ENCODE results near the gene GHR. TPM values are rescaled to one million over a fixed set of nuclear protein-coding genes. Genes with fewer than 3 reads are reported as not detected.

The GHR gene
- polyA plus RNA-seq, 3 donors: 17.9 to 24.0 (median 23.9) TPM

GRCh38 chr5:42461507-42461906 is 38.3 kb downstream of the GHR start:
- no peak for DNase-seq (ENCODE audit: low read depth in 3 of 3, low spot score in 2 of 3)

GRCh38 chr5:42462083-42462482 is 38.8 kb downstream of the GHR start:
- DNase-seq (ENCODE audit: low read depth in 3 of 3, low spot score in 2 of 3): no peak

DNA sequence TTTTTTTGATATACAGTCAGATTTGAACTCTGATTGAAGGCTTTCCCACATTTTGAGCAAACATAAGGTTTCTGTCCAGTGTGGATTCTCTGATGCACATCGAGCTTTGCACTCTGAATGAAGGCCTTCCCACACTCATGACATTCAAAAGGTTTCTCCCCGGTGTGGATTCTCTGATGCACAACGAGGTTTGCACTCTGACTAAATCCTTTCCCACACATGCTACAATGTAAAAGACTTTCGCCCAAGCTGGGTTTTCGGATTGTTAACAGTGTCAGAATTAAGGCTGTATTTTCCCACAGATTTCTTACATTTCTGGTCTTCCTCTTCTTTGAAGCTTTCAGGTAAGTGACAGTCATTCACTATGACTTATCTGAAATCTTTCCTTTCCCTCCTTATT is 44.3 kb downstream of the GHR start:
- DNase-seq (ENCODE audit: low read depth in 3 of 3, low spot score in 2 of 3): no peak

DNA sequence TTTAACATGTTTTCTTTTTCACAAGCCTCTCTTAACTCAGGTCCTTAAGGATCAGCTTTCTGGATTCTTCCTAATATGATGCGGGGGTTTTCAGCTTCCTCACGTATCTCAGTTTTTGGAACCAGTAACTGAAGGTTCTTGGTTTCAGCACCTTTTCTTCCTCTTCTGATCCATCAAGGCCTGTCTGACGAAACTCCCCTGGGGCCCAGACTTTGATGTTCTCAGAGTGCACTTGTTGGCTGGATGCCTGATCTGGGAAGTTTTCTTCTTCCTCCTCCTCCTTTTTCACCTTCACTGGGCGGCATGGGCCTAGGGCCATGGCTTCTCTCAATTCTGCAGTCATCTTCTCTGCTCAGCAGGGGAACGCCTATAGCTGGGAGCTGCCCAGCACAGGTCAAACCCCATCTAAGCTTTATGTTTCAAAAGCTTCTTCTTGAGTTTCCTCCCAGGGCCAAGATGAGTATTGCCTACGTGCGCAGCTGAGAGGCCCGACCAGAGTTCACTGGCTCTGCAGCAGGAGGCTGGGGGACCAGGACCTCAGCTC is 44.8 kb downstream of the GHR start:
- DNase-seq (ENCODE audit: low read depth in 3 of 3, low spot score in 2 of 3): no peak

GRCh38 chr5:42483472-42484154 is 60.4 kb downstream of the GHR start:
- DNase-seq (ENCODE audit: low read depth in 3 of 3, low spot score in 2 of 3): no peak

- no peak for DNase-seq (ENCODE audit: low read depth in 3 of 3, low spot score in 2 of 3)
Observed at GRCh38 chr5:42487077-42487476, 63.8 kb downstream of the GHR start.

GRCh38 chr5:42487821-42488220 is 64.6 kb downstream of the GHR start:
- no peak for DNase-seq (ENCODE audit: low read depth in 3 of 3, low spot score in 2 of 3)

- DNase-seq (ENCODE audit: low read depth in 3 of 3, low spot score in 2 of 3): no peak
Observed at GRCh38 chr5:42490831-42491230, 67.6 kb downstream of the GHR start.

DNA sequence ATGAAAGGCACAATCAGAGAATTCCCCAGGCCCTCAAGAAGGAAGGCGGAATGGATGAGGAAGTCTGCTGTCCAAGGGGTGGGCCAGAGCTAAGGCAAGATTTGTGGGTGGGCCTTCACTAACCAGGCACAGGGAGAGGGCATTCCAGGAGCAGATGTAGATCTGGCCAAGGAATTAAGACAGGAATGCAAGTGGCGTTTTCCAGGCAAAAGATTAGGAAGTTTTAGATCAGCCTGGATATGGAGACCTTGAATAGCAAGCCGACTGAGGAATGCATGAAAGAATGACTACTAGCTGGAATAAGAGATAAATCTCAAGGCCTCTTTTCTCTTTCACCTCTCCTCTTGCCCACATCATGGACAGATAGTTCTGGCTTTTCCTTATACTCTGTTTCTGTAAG is 68.5 kb downstream of the GHR start:
- no peak for DNase-seq (ENCODE audit: low read depth in 3 of 3, low spot score in 2 of 3)

GRCh38 chr5:42492974-42493373 is 69.7 kb downstream of the GHR start:
- DNase-seq (ENCODE audit: low read depth in 3 of 3, low spot score in 2 of 3): no peak

GRCh38 chr5:42494414-42494813 is 71.2 kb downstream of the GHR start:
- DNase-seq (ENCODE audit: low read depth in 3 of 3, low spot score in 2 of 3): no peak

GRCh38 chr5:42495914-42496313 is 72.7 kb downstream of the GHR start:
- no peak for DNase-seq (ENCODE audit: low read depth in 3 of 3, low spot score in 2 of 3)

GRCh38 chr5:42496397-42497156 is 73.3 kb downstream of the GHR start:
- DNase-seq (ENCODE audit: low read depth in 3 of 3, low spot score in 2 of 3): no peak

DNA sequence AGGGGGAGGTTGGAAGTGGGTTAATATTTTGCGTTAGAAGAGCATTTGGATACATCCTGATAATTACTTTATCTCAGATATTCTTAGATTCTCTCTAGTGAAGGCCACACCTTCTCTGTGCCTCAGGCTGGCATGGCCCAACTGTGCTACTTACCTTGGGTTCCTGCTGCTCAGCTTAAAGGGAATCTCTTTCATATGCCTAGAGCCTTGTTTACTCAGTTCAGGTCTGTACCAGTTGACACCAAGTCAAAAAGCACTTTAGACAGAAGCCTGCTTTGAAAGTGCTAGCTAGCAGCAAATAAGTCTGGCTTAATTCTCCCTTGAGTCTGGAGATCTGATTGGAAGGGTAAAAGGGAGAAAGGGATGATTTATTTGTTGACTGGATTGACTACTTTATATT is 74.8 kb downstream of the GHR start:
- DNase-seq (ENCODE audit: low read depth in 3 of 3, low spot score in 2 of 3): no peak

DNA sequence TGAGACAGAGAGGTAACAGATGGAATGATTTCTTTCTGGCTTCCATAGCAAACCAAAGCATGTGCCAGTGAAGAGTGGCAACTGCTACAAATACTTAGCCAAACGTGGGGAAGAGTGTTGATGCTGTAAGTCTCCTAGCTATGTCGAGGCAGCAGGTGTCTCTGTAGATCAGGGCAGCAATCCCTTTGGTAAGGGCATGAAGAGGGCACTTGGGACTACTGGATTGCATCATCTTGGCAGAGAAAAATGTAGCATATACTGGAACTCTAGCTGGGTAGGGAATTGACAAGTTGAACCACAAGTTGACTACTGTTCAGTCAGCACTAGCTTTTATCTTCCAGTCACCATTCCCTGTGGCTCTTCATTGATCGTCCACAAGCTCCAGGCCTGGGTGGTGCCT is 75.8 kb downstream of the GHR start:
- no peak for DNase-seq (ENCODE audit: low read depth in 3 of 3, low spot score in 2 of 3)

GRCh38 chr5:42500003-42500599 is 76.9 kb downstream of the GHR start:
- no peak for DNase-seq (ENCODE audit: low read depth in 3 of 3, low spot score in 2 of 3)

DNA sequence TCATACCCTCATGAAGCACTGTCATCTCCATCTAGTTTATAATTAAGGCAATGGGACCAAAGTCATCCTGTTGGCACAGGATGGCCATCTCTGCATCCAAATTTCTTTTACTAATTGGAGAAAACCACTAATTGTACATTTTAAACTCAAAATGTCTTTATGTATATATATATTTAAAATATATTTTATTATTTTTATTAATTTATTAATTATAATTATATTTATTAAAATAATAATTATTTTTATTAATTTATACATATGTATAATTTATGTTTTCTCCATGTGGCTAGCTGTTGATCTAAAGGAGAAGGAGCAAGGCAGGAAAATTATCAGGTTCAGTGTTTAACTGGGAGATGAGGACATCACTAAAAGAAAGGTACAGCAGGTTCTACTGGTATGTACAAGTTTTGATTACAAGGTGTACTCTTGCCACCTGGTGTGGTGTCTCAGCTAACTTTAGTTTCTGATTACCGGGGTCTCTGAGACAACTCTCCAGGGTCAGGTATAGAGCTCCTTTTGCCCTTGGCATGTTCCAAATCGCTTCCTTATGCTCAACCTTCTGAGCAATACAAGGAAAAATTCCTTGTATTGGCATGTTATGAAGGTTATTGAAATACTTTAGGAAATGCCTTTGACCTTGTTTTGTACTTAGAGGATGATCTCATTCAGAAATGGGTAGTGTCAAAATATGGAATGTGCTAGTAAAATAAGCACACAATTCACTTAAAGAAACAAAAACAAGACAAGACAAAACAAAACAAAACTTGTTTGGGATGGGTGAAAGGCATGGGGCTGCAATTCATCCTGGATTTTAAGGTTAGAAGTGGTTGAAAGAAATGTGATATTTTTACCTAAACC is 79.6 kb downstream of the GHR start:
- DNase-seq (ENCODE audit: low read depth in 3 of 3, low spot score in 2 of 3): no peak

DNA sequence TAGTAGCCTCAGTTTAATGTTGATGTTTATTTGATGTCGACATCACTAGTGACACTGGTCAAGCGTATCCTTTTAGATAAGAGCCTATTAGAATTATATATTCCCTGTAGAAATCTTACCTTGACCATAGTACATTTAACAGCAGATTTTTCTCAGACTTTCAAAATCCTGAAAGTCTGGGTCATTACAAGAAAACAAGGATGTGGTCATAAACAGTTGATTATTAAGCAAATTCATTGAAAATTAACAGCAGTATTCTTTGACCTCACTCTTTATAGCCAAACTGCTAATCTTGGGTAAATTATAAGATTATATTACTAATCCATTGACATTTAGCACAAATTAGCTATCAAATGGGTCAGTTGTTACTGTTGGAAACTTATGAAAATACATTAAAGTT is 83.4 kb downstream of the GHR start:
- no peak for DNase-seq (ENCODE audit: low read depth in 3 of 3, low spot score in 2 of 3)

DNA sequence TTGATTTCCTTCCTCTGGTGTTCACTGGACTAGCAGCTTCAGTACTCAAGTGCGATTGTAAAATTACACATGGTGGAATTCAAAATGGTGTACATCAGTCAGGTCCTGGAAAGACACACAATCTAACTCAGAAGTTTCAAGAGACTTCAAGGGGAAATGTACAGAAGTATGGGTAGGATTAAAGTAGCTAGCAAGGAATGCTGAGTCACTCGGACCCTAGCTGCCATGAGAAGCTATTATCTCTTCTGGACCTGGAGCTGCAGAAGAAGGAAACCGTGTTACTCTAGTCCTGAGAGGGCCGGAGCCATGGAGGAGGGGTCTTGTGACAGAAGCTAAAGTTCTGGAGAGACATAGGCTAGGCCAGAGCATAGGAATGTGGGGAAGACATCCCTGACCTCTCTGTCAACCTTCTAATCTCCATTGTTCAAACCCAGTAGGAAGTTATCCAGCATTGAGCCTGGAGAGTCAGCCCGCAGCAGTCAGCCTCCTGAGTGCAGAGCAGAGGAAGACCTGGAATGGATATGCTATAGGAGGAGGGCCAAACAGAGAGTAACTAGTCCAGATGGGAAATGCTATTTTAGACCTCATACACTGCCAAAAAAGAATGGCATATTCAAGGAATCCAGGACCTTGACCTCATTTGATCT is 84.3 kb downstream of the GHR start:
- no peak for DNase-seq (ENCODE audit: low read depth in 3 of 3, low spot score in 2 of 3)

GRCh38 chr5:42513246-42513645 is 90.0 kb downstream of the GHR start:
- DNase-seq (ENCODE audit: low read depth in 3 of 3, low spot score in 2 of 3): no peak
